GM23338 (cell line): Measurements from ENCODE around the gene TENM4. TPM values are rescaled to one million over a fixed set of nuclear protein-coding genes. Genes with fewer than 3 reads are reported as not detected.

Experiments
- ATAC-seq: fragments of 200-7000 bp; cut with Tn5 transposase; 3 replicates; pipeline ENCODE4 v1.9.1; 2020
- DNase-seq: peaks from one replicate; pipeline ENCODE4 v3.0.0-alpha.2; 2015; ENCODE audit warnings: low spot score
- H2AFZ ChIP-seq: fragments of 200-600 bp; sonication (generic); 2 replicates; pipeline ENCODE4 v1.8.0; 2016; ENCODE audit warnings: antibody characterized with exemption, mild to moderate bottlenecking, moderate library complexity
- H3F3A ChIP-seq: fragments of 200-600 bp; sonication (generic); replicated peaks from 2 replicates; pipeline ENCODE4 v1.8.0; 2017; ENCODE audit warnings: antibody characterized with exemption, mixed run types, low read depth
- H3K27ac ChIP-seq: fragments of 200-600 bp; sonication (generic); 2 replicates; pipeline ENCODE4 v1.6.1; 2016; ENCODE audit warnings: low read depth
- H3K27me3 ChIP-seq: fragments of 200-600 bp; sonication (generic); 2 replicates; pipeline ENCODE4 v1.8.0; 2016; ENCODE audit warnings: mild to moderate bottlenecking, mixed run types, moderate library complexity; ENCODE audit not compliant: insufficient read depth
- H3K36me3 ChIP-seq: fragments of 200-600 bp; sonication (generic); 2 replicates; pipeline ENCODE4 v1.8.0; 2016; ENCODE audit warnings: mild to moderate bottlenecking; ENCODE audit not compliant: insufficient read depth
- H3K4me1 ChIP-seq: fragments of 200-600 bp; sonication (generic); 2 replicates; pipeline ENCODE4 v1.8.0; 2016; ENCODE audit warnings: mild to moderate bottlenecking, moderate library complexity; ENCODE audit not compliant: insufficient read depth
- H3K4me2 ChIP-seq: fragments of 200-600 bp; sonication (generic); 2 replicates; pipeline ENCODE4 v1.7.1; 2017; ENCODE audit warnings: mixed run types
- H3K4me3 ChIP-seq: fragments of 200-600 bp; sonication (generic); 2 replicates; pipeline ENCODE4 v1.6.1; 2016; ENCODE audit warnings: mixed run types
- H3K79me2 ChIP-seq: fragments of 200-600 bp; sonication (generic); replicated peaks from 2 replicates; pipeline ENCODE4 v1.8.0; 2017; ENCODE audit warnings: mild to moderate bottlenecking; ENCODE audit not compliant: insufficient read depth
- H3K9me2 ChIP-seq: fragments of 200-600 bp; sonication (generic); 2 replicates; pipeline ENCODE4 v1.8.0; 2017; ENCODE audit not compliant: insufficient read depth
- H4K20me1 ChIP-seq: fragments of 200-600 bp; sonication (generic); replicated peaks from 2 replicates; pipeline ENCODE4 v1.8.0; 2017; ENCODE audit warnings: mild to moderate bottlenecking; ENCODE audit not compliant: insufficient read depth
- H3K27ac Mint-ChIP-seq: 2 replicates; pipeline ENCODE4 v1.8.0; 2020; ENCODE audit warnings: inconsistent platforms, mild to moderate bottlenecking, moderate library complexity, mixed read lengths
- H3K27me3 Mint-ChIP-seq: 3 replicates; pipeline ENCODE4 v1.8.0; 2022; ENCODE audit warnings: low read depth, mild to moderate bottlenecking, moderate library complexity, mixed read lengths, inconsistent platforms; ENCODE audit not compliant: insufficient read depth, poor library complexity
- H3K36me3 Mint-ChIP-seq: 3 replicates; pipeline ENCODE4 v1.8.0; 2021; ENCODE audit warnings: low read depth, mild to moderate bottlenecking, inconsistent platforms, moderate library complexity, mixed read lengths
- H3K4me1 Mint-ChIP-seq: 3 replicates; pipeline ENCODE4 v1.8.0; 2020; ENCODE audit warnings: mild to moderate bottlenecking, inconsistent platforms, mixed read lengths
- H3K4me3 Mint-ChIP-seq: 3 replicates; pipeline ENCODE4 v1.8.0; 2021; ENCODE audit warnings: moderate library complexity, mild to moderate bottlenecking, inconsistent platforms, mixed read lengths
- H3K9me3 Mint-ChIP-seq: 3 replicates; pipeline ENCODE4 v1.8.0; 2020; ENCODE audit warnings: moderate library complexity, mild to moderate bottlenecking, inconsistent platforms, mixed read lengths
- CREB1 ChIP-seq: fragments of 250-450 bp; sonication (Bioruptor Pico); IDR thresholded peaks from 2 replicates; pipeline ENCODE4 v1.5.0; 2020; ENCODE audit warnings: low read depth, mild to moderate bottlenecking, moderate library complexity
- CTCF ChIP-seq, 2 experiments: fragments of 200-600 bp in 1 of 2; sonication (generic) in 1 of 2; conservative IDR thresholded peaks; 2 replicates each; pipeline versions ENCODE4 v1.5.1 to v1.6.1; 2016 to 2017; ENCODE audit warnings: antibody characterized with exemption in 2 of 2, low read depth in 2 of 2, mild to moderate bottlenecking in 2 of 2, moderate library complexity in 1 of 2
- ETS1 ChIP-seq: IDR thresholded peaks from 2 replicates; pipeline ENCODE4 v1.6.1; 2016; ENCODE audit warnings: antibody characterized with exemption
- EZH2 ChIP-seq: fragments of 200-600 bp; sonication (generic); IDR thresholded peaks from one replicate; pipeline ENCODE4 v1.8.0; 2017; ENCODE audit warnings: antibody characterized with exemption, mild to moderate bottlenecking, low read depth; ENCODE audit not compliant: unreplicated experiment
- EZH2phosphoT487 ChIP-seq: fragments of 200-600 bp; sonication (generic); IDR thresholded peaks from one replicate; pipeline ENCODE4 v1.8.1; 2018; ENCODE audit warnings: antibody characterized with exemption; ENCODE audit not compliant: unreplicated experiment
- JUNB ChIP-seq: IDR thresholded peaks from one replicate; pipeline ENCODE4 v1.6.1; 2016; ENCODE audit warnings: antibody characterized with exemption; ENCODE audit not compliant: unreplicated experiment
- NANOG ChIP-seq: IDR thresholded peaks from 2 replicates; pipeline ENCODE4 v1.6.1; 2016; ENCODE audit warnings: antibody characterized with exemption, borderline replicate concordance
- POLR2AphosphoS5 ChIP-seq: IDR thresholded peaks from 2 replicates; pipeline ENCODE4 v1.6.1; 2016; ENCODE audit warnings: antibody characterized with exemption, low read depth
- STAT1 ChIP-seq: IDR thresholded peaks from one replicate; pipeline ENCODE4 v1.6.1; 2016; ENCODE audit warnings: antibody characterized with exemption; ENCODE audit not compliant: unreplicated experiment
- ZNF114 ChIP-seq: fragments of 250-450 bp; sonication (Bioruptor Pico); IDR thresholded peaks from 2 replicates; pipeline ENCODE4 v1.5.0; 2020; ENCODE audit warnings: mild to moderate bottlenecking, moderate library complexity
- polyA plus RNA-seq: library from polyadenylated mRNA; unstranded; fragments of >200 nt; fragmentation: Nextera tagmentation; extraction: Ambion mirVana; gene quantifications from 2 replicates; pipeline ENCODE4 v1.2.1, GENCODE V29; 2016
- total RNA-seq: library from RNA; depleted of rRNA; stranded (reverse); fragments of >200 nt; shearing (Covaris generic); gene quantifications from 2 replicates; pipeline ENCODE4 v1.2.3, GENCODE V29; 2014

The TENM4 gene
- total and polyA plus RNA-seq, 2 experiments from 2014 or later = 7.3 TPM

GRCh38 chr11:79026803-79027445 lies 413.9 kb downstream of the TENM4 start:
- Mint-ChIP-seq H3K27me3 (no peaks in the 10 kb centered on the region), H3K9me3 (no peaks in the 10 kb centered on the region), H3K27ac (no peak overlapping the region), H3K4me1 (peaks cover 8% of the 10 kb centered on the region), H3K36me3 (no peaks in the 10 kb centered on the region), H3K4me3 (no peak overlapping the region)
- no peak for DNase-seq
- no peak overlapping the region for H3K4me3 ChIP-seq
- no peak overlapping the region for H2AFZ ChIP-seq
- no peaks in the 10 kb centered on the region for H3K27me3 ChIP-seq
- H3K27ac ChIP-seq = no peak overlapping the region
- H4K20me1 ChIP-seq = no peaks in the 10 kb centered on the region
- no peaks in the 10 kb centered on the region for H3F3A ChIP-seq
- H3K4me2 ChIP-seq = no peak overlapping the region
- peaks cover 12% of the 10 kb centered on the region; the same call in 1 of the 2 replicates for H3K4me1 ChIP-seq
- H3K79me2 ChIP-seq = no peaks in the 10 kb centered on the region
- TF ChIP-seq ETS1 (no peak), EZH2phosphoT487 (no peak), NANOG (no peak), POLR2AphosphoS5 (no peak), JUNB (no peak), EZH2 (no peak), ZNF114 (CRISPR knock-in tag) (no peak), STAT1 (no peak), CREB1 (CRISPR knock-in tag) (no peak)
- ATAC-seq = no peak
- H3K9me2 ChIP-seq = no peaks in the 10 kb centered on the region
- no peaks in the 10 kb centered on the region for H3K36me3 ChIP-seq

GRCh38 chr11:79025622-79026021 lies 415.2 kb downstream of the TENM4 start:
- Mint-ChIP-seq H3K4me1 (peaks cover 17% of the 10 kb centered on the region), H3K27me3 (no peaks in the 10 kb centered on the region), H3K36me3 (no peaks in the 10 kb centered on the region), H3K4me3 (no peak overlapping the region), H3K27ac (no peak overlapping the region), H3K9me3 (no peaks in the 10 kb centered on the region)
- no peaks in the 10 kb centered on the region for H3K79me2 ChIP-seq
- H4K20me1 ChIP-seq = no peaks in the 10 kb centered on the region
- no peak overlapping the region for H3K27ac ChIP-seq
- H3K9me2 ChIP-seq = peaks cover 10% of the 10 kb centered on the region; the same call in 1 of the 2 replicates
- no peaks in the 10 kb centered on the region for H3K36me3 ChIP-seq
- peaks cover 12% of the 10 kb centered on the region; the same call in 1 of the 2 replicates for H3K4me1 ChIP-seq
- ATAC-seq = peak; percentile 87
- H3K27me3 ChIP-seq = no peaks in the 10 kb centered on the region
- peak; percentile 53 for DNase-seq
- TF ChIP-seq CTCF (conservative IDR thresholded peaks at IDR 0.05; ENCODE audit: low read depth in 2 of 2) (0 out of 4 replicates have a peak, but pooled peaks of 1 of the 2 experiments have one; percentile 6), EZH2 (no peak)
- no peak overlapping the region for H3K4me2 ChIP-seq
- H3K4me3 ChIP-seq = no peak overlapping the region
- no peak overlapping the region for H2AFZ ChIP-seq
- no peaks in the 10 kb centered on the region for H3F3A ChIP-seq
